ENCODE measurements around the gene SLC22A15. TPM values are rescaled to one million over a fixed set of nuclear protein-coding genes. Genes with fewer than 3 reads are reported as not detected.
"Not testable (repeated sequence)": the region's sequence is repeated elsewhere in the genome, so short reads cannot be mapped to it uniquely, and the experiment has no call there.

The SLC22A15 gene
- total RNA-seq, 2 experiments from 2014 or later: 0.40 to 0.60 TPM

- DNase-seq, CTCF ChIA-PET, POLR2A ChIA-PET: not testable (repeated sequence)
Measured at GRCh38 chr1:116051896-116052295, 75.6 kb downstream of the SLC22A15 start.

GRCh38 chr1:116062201-116062600 is 85.9 kb downstream of the SLC22A15 start:
- no peak for ATAC-seq
- H3K4me3 Mint-ChIP-seq: no peak overlapping the region
- H3K27ac Mint-ChIP-seq: no peak overlapping the region
- no peak for DNase-seq
- ChIA-PET POLR2A (no interaction called here), CTCF (no interaction called here)
- no peaks in the 10 kb centered on the region for H3K36me3 Mint-ChIP-seq (ENCODE audit: low read depth)
- H3K4me1 Mint-ChIP-seq (ENCODE audit: low read depth): no peaks in the 10 kb centered on the region
- H3K27me3 Mint-ChIP-seq (ENCODE audit: low read depth): peaks cover 14% of the 10 kb centered on the region
- H3K9me3 Mint-ChIP-seq (ENCODE audit: insufficient read depth): no peaks in the 10 kb centered on the region

More at GRCh38 chr1:116051896-116052295, 75.6 kb downstream of the SLC22A15 start:
- not testable (repeated sequence) for H3K4me1 Mint-ChIP-seq (ENCODE audit: low read depth); ATAC-seq; H3K36me3 Mint-ChIP-seq (ENCODE audit: low read depth); H3K4me3 Mint-ChIP-seq; H3K27ac Mint-ChIP-seq; H3K9me3 Mint-ChIP-seq (ENCODE audit: insufficient read depth)
- H3K27me3 Mint-ChIP-seq (ENCODE audit: low read depth): peaks cover 19% of the 10 kb centered on the region

- H3K4me1 Mint-ChIP-seq (ENCODE audit: low read depth): no peaks in the 10 kb centered on the region
- H3K4me3 Mint-ChIP-seq: no peak overlapping the region
- ChIA-PET POLR2A (no interaction called here), CTCF (no interaction called here)
- peaks cover 14% of the 10 kb centered on the region for H3K27me3 Mint-ChIP-seq (ENCODE audit: low read depth)
- no peak for ATAC-seq
- no peak for DNase-seq
- no peak overlapping the region for H3K27ac Mint-ChIP-seq
- no peaks in the 10 kb centered on the region for H3K36me3 Mint-ChIP-seq (ENCODE audit: low read depth)
- H3K9me3 Mint-ChIP-seq (ENCODE audit: insufficient read depth): no peaks in the 10 kb centered on the region
Measured at GRCh38 chr1:116064616-116065015, 88.3 kb downstream of the SLC22A15 start.

GRCh38 chr1:116066868-116067565 is 90.7 kb downstream of the SLC22A15 start:
- Mint-ChIP-seq H3K27ac (no peak overlapping the region), H3K27me3 (ENCODE audit: low read depth) (peaks cover 12% of the 10 kb centered on the region), H3K4me1 (ENCODE audit: low read depth) (no peaks in the 10 kb centered on the region), H3K4me3 (no peak overlapping the region), H3K36me3 (ENCODE audit: low read depth) (no peaks in the 10 kb centered on the region), H3K9me3 (ENCODE audit: insufficient read depth) (no peaks in the 10 kb centered on the region)
- CTCF ChIA-PET: no interaction called here
- POLR2A ChIA-PET: no interaction called here
- DNase-seq: no peak
- no peak for ATAC-seq

GRCh38 chr1:116067566-116067890 is 91.2 kb downstream of the SLC22A15 start:
- ATAC-seq (no peak), DNase-seq (no peak)
- no peaks in the 10 kb centered on the region for H3K9me3 Mint-ChIP-seq (ENCODE audit: insufficient read depth)
- no peaks in the 10 kb centered on the region for H3K4me1 Mint-ChIP-seq (ENCODE audit: low read depth)
- H3K27me3 Mint-ChIP-seq (ENCODE audit: low read depth): peaks cover 12% of the 10 kb centered on the region
- H3K27ac Mint-ChIP-seq: no peak overlapping the region
- ChIA-PET POLR2A (no interaction called here), CTCF (no interaction called here)
- H3K4me3 Mint-ChIP-seq: no peak overlapping the region
- H3K36me3 Mint-ChIP-seq (ENCODE audit: low read depth): no peaks in the 10 kb centered on the region

GRCh38 chr1:116075575-116075974 is 99.3 kb downstream of the SLC22A15 start:
- H3K4me3 Mint-ChIP-seq: no peak overlapping the region

GRCh38 chr1:116075990-116076389 is 99.7 kb downstream of the SLC22A15 start:
- no peaks in the 10 kb centered on the region for H3K36me3 Mint-ChIP-seq (ENCODE audit: low read depth)
- H3K4me3 Mint-ChIP-seq: no peak overlapping the region
- ChIA-PET POLR2A (no interaction called here), CTCF (no interaction called here)
- ATAC-seq: no peak
- no peaks in the 10 kb centered on the region for H3K4me1 Mint-ChIP-seq (ENCODE audit: low read depth)
- peaks cover 8% of the 10 kb centered on the region for H3K27me3 Mint-ChIP-seq (ENCODE audit: low read depth)
- no peak overlapping the region for H3K27ac Mint-ChIP-seq
- H3K9me3 Mint-ChIP-seq (ENCODE audit: insufficient read depth): no peaks in the 10 kb centered on the region
- no peak for DNase-seq

More at GRCh38 chr1:116075575-116075974, 99.3 kb downstream of the SLC22A15 start:
- peaks cover 5% of the 10 kb centered on the region for H3K27me3 Mint-ChIP-seq (ENCODE audit: low read depth)
- DNase-seq: no peak
- ChIA-PET CTCF (no interaction called here), POLR2A (no interaction called here)
- H3K27ac Mint-ChIP-seq: no peak overlapping the region
- no peak for ATAC-seq
- no peaks in the 10 kb centered on the region for H3K4me1 Mint-ChIP-seq (ENCODE audit: low read depth)
- H3K9me3 Mint-ChIP-seq (ENCODE audit: insufficient read depth): no peaks in the 10 kb centered on the region
- H3K36me3 Mint-ChIP-seq (ENCODE audit: low read depth): no peaks in the 10 kb centered on the region

GRCh38 chr1:116076831-116077230 is 100.5 kb downstream of the SLC22A15 start:
- H3K9me3 Mint-ChIP-seq (ENCODE audit: insufficient read depth): no peaks in the 10 kb centered on the region
- no peaks in the 10 kb centered on the region for H3K36me3 Mint-ChIP-seq (ENCODE audit: low read depth)
- DNase-seq (no peak), ATAC-seq (no peak)
- H3K27ac Mint-ChIP-seq: no peak overlapping the region
- H3K4me1 Mint-ChIP-seq (ENCODE audit: low read depth): no peaks in the 10 kb centered on the region
- H3K27me3 Mint-ChIP-seq (ENCODE audit: low read depth): peaks cover 7% of the 10 kb centered on the region
- ChIA-PET CTCF (no interaction called here), POLR2A (no interaction called here)
- no peak overlapping the region for H3K4me3 Mint-ChIP-seq

- Mint-ChIP-seq H3K36me3 (ENCODE audit: low read depth) (no peaks in the 10 kb centered on the region), H3K9me3 (ENCODE audit: insufficient read depth) (no peaks in the 10 kb centered on the region), H3K27me3 (ENCODE audit: low read depth) (peaks cover 6% of the 10 kb centered on the region), H3K4me3 (no peak overlapping the region), H3K27ac (no peak overlapping the region), H3K4me1 (ENCODE audit: low read depth) (no peaks in the 10 kb centered on the region)
- ChIA-PET POLR2A (no interaction called here), CTCF (no interaction called here)
- DNase-seq: no peak
- ATAC-seq: no peak
Measured at GRCh38 chr1:116078699-116079223, 102.4 kb downstream of the SLC22A15 start.

GRCh38 chr1:116087628-116088027 is 111.3 kb downstream of the SLC22A15 start:
- no peaks in the 10 kb centered on the region for H3K4me1 Mint-ChIP-seq (ENCODE audit: low read depth)

GRCh38 chr1:116089870-116090269 is 113.6 kb downstream of the SLC22A15 start:
- no peak overlapping the region for H3K4me3 Mint-ChIP-seq
- H3K4me1 Mint-ChIP-seq (ENCODE audit: low read depth): no peaks in the 10 kb centered on the region
- peaks cover 5% of the 10 kb centered on the region for H3K36me3 Mint-ChIP-seq (ENCODE audit: low read depth)
- ChIA-PET CTCF (no interaction called here), POLR2A (no interaction called here)
- peaks cover 19% of the 10 kb centered on the region for H3K9me3 Mint-ChIP-seq (ENCODE audit: insufficient read depth)
- DNase-seq: no peak
- peaks cover 17% of the 10 kb centered on the region for H3K27me3 Mint-ChIP-seq (ENCODE audit: low read depth)
- no peak for ATAC-seq
- H3K27ac Mint-ChIP-seq: no peak overlapping the region

More at GRCh38 chr1:116087628-116088027, 111.3 kb downstream of the SLC22A15 start:
- DNase-seq (no peak), ATAC-seq (no peak)
- Mint-ChIP-seq H3K9me3 (ENCODE audit: insufficient read depth) (peaks cover 19% of the 10 kb centered on the region), H3K27ac (no peak overlapping the region), H3K4me3 (no peak overlapping the region), H3K27me3 (ENCODE audit: low read depth) (peaks cover 18% of the 10 kb centered on the region), H3K36me3 (ENCODE audit: low read depth) (peaks cover 5% of the 10 kb centered on the region)
- ChIA-PET CTCF (no interaction called here), POLR2A (no interaction called here)

- POLR2A ChIA-PET: no interaction called here
- DNase-seq (no peak), ATAC-seq (no peak)
- H3K27ac Mint-ChIP-seq: no peak overlapping the region
- no peaks in the 10 kb centered on the region for H3K4me1 Mint-ChIP-seq (ENCODE audit: low read depth)
- H3K36me3 Mint-ChIP-seq (ENCODE audit: low read depth): peaks cover 5% of the 10 kb centered on the region
- no peak overlapping the region for H3K4me3 Mint-ChIP-seq
- H3K9me3 Mint-ChIP-seq (ENCODE audit: insufficient read depth): peaks cover 19% of the 10 kb centered on the region
- H3K27me3 Mint-ChIP-seq (ENCODE audit: low read depth): peaks cover 15% of the 10 kb centered on the region
- CTCF ChIA-PET: no interaction called here
Measured at GRCh38 chr1:116091083-116091482, 114.8 kb downstream of the SLC22A15 start.
